Measurements from ENCODE around the gene GXYLT2.

Gene GXYLT2

DNA sequence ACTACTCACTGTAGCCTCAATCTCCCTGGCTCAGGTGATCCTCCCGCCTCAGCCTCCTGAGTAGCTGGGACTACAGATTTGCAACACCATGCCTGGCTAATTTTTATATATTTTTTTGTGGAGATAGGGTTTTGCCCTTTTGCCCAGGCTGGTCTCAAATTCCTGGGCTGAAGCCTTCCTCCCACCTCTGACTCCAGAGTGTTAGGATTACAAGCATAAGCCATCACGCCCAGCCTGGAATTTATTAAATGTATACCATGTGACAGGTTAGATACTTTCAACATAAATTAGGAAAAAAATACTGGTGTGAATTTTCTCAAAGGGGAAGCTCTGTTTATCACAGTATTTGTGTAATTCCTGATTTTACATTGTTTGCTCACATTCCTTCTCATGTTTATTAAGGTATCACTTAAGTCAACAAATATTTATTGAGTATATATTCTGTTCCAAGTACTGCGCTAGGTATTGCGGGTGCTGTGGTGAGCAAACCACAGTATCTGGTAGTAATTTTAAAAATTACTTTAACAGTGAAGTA, 133.5 kb downstream of the GXYLT2 start:
- TF ChIP-seq, protein P1, sequence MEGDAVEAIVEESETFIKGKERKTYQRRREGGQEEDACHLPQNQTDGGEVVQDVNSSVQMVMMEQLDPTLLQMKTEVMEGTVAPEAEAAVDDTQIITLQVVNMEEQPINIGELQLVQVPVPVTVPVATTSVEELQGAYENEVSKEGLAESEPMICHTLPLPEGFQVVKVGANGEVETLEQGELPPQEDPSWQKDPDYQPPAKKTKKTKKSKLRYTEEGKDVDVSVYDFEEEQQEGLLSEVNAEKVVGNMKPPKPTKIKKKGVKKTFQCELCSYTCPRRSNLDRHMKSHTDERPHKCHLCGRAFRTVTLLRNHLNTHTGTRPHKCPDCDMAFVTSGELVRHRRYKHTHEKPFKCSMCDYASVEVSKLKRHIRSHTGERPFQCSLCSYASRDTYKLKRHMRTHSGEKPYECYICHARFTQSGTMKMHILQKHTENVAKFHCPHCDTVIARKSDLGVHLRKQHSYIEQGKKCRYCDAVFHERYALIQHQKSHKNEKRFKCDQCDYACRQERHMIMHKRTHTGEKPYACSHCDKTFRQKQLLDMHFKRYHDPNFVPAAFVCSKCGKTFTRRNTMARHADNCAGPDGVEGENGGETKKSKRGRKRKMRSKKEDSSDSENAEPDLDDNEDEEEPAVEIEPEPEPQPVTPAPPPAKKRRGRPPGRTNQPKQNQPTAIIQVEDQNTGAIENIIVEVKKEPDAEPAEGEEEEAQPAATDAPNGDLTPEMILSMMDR (IDR thresholded peaks at IDR 0.05; ENCODE audit: control insufficient read depth, extremely low read depth, insufficient read depth) = no peak
- no peak overlapping the region for H3K4me3 ChIP-seq (ENCODE audit: low read depth, low read length)
- DNase-seq (ENCODE audit: low read depth) = no peak

DNA sequence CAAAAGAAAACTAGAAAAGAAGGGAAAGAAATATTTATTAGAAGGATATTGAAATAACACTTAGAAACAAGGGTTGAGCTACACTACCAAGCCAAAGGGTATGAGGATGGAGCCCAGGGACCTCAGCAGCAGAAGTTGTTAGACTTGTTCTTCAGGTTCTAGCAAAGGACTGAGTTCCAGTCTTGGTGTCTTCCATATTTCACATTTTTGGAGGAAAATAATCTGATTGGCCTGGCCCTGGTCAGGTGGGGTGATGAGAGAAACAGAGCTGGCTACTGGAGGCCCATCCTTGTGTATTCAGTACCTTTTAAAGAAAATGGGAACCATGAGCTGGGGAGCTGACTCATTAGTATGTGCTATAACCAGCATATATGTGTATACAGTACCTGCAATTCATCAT, 137.0 kb downstream of the GXYLT2 start:
- no peak for DNase-seq (ENCODE audit: low read depth)
- no peak overlapping the region for H3K4me3 ChIP-seq (ENCODE audit: low read depth, low read length)
- TF ChIP-seq, protein P1 (IDR thresholded peaks at IDR 0.05; ENCODE audit: control insufficient read depth, extremely low read depth, insufficient read depth) = no peak

DNA sequence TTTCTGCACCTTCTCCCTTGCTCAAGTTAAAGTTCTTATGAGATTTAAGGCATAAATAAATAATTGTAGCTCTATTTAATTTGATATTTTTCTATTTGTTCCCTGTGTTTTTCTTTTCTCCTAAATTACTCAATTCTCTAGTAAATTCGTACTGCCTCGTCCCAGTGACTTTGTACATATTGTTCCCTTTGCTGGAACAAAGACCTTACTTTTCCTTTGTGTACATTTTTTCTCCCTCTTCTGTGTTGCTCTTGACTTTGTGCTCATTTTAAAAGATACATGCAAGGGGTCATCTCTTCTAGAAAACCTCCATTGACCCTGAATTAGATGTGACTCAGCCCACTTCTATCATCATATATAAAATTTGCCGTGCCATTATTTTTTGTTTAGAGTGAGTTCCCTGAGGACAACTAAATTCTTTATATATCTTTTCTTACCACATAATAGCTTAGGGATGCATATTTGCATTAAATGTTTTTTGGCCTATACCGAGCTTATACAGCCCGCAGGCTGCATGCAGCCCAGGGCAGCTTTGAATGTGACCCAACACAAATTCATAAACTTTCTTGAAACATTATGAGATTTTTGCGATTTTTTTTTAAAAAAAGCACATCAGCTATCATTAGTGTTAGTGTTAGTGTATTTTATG, 138.4 kb downstream of the GXYLT2 start:
- TF ChIP-seq, protein P1 (IDR thresholded peaks at IDR 0.05; ENCODE audit: control insufficient read depth, extremely low read depth, insufficient read depth) = no peak
- H3K4me3 ChIP-seq (ENCODE audit: low read depth, low read length) = no peak overlapping the region
- no peak for DNase-seq (ENCODE audit: low read depth)

Measured in LNCaP clone FGC (cell line).